ENCODE data around the gene NLRP10.

GRCh38 chr11:7964261-7964660 lies 986 bp downstream of the NLRP10 start:
- TF ChIP-seq CTCF (IDR thresholded peaks at IDR 0.05; ENCODE audit: low read depth, low read length): no peak
- TF ChIP-seq EZH2phosphoT487 (IDR thresholded peaks at IDR 0.05; ENCODE audit: low read depth): no peak

Data from OCI-LY3 (cell line).